Activated gamma-delta T cell treated with Interleukin-2 at 50 U/mL for 16 hours (primary cell): ENCODE measurements around the gene SASH1.

Source experiments
- DNase-seq: peaks from one replicate; pipeline ENCODE4 v3.0.0-alpha.2; 2020

Gene SASH1

DNA sequence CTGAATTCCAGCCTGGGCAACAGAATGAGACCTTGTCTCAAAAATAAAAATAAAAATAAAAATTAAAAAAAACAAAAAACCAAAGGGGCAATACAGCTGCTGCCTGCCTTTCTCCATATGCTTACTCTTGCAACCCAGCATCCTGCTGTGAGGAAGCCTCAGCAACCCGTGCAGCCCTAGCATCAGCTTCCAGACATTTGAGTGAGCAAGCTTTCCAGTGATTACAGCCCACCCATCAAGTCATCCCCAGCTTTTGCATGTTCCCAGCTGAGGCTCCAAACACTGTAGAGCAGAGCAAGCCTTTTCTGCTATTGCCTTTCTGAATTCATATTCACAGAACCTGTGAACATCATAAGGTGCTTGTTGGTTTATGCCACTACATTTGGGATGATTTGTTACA is 93.8 kb downstream of the SASH1 start:
- no peak for DNase-seq

DNA sequence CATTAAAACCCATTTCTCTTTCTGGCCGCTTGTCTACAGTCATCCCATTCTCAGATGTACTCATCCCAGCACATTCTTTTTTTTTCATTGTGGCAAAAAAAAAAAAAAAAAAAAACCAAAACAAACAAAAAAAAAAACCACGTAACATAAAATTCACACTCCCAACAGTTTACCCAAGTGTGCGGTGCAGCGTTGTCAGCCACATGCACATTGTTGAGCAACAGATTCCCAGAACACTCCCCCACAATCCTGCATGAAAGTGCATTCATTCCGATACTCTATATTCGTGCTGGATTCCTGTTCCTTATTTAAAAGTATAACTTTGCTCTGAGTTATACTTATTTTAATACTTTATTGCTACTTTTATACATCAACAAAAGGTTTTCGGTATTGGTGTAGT is 96.0 kb downstream of the SASH1 start:
- DNase-seq = no peak

DNA sequence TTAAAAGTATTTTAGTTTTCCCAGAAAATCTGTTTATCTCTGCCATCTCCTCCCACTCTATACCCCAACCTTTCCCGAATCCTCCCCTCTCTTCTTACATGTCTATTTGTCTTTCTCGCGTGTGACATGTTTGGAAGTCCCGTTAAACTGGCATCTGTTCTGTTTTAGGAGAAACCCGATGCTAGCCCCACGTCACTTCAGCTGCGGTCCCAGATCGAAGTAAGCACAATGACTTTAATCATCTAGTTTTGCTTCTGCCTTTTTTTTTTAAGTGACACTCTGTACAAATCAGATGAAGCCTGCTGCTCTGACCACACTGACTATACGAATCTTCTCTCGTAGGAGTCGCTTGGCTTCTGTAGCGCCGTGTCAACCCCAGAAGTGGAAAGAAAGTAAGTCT is 97.4 kb downstream of the SASH1 start:
- DNase-seq = no peak

DNA sequence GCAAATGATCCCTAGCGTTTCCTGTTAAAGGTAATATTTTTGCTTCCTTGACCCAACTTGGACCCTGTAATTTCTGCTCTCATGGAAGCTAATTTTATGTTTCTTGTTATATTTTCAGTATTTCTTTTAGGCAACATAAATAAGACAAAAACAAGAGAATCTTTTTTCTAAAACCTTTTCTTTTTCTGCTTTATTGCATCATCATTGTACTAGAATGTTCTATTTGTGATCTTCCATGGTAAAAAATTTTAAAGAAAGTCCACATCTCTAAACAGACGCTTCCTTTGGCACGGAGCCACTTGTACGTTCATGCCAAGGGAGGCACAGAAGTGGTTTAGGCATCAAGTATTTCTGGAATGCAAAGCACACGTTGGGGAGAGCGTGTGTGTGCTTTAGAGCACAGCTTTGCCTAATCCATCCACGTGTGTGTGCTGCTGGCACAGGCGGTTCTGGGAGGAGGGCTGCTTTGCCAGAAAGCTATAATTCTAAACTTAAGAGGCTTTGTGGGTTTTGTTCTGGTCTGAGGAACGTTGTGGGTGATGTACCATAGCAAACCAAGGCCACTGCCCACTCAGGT is 98.3 kb downstream of the SASH1 start:
- no peak for DNase-seq

DNA sequence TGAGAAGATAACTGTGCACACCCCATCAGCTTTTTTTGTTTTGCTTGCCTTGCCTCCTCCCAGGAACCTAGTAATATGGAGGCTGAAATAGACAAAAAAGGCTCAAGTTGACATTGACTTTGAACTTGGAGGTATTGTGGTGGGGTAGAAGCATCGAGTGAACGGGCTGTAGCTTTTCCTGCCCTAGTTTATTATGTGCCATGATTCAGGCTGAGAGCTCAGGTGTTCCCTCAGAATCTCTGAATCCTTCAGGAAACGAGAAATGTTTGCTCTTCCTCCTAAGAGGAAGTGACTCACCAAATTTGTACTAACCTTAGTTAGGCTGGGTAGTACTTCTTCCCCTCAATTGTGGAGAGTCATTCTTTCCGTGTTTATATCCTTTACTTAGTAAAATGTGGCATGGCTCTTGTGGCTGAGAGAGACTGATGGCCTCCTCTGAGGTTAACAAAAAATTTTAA is 98.8 kb downstream of the SASH1 start:
- no peak for DNase-seq

DNA sequence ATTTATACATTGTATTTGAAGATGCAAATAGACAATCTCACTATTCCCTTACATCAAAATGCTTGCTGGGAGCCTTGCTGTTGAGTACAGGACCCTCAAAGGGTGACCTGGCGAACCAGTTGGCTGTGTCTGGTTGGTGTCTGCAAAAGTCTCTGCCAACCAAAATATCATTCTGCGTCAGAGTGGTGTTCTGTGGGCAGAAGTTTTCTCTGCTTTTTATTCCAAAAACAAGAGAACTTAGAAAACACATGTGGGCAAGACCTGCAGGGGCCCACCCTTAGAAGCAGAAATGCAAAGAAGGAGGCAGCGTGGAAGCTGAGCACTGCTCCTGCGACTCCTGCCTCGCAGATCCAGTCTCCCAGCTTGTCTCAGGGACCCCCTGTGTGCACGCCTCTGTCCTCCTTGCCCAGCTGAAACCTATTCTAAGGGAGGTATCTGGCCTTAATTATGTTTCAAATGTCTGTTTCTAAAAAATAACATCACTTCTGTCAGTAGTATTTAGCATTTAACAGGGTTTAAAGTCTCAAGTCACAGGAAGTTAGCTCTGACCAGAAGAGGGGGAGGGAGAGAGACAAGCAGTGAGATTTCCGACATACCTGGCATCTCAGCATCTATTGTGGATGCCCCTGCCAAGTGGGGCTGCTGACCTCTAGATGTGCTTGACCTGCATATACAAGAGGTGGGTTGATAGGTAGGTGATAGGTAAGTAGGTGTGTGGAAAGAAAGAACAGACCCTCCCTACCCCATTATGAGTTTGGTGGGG is 101.3 kb downstream of the SASH1 start:
- no peak for DNase-seq

DNA sequence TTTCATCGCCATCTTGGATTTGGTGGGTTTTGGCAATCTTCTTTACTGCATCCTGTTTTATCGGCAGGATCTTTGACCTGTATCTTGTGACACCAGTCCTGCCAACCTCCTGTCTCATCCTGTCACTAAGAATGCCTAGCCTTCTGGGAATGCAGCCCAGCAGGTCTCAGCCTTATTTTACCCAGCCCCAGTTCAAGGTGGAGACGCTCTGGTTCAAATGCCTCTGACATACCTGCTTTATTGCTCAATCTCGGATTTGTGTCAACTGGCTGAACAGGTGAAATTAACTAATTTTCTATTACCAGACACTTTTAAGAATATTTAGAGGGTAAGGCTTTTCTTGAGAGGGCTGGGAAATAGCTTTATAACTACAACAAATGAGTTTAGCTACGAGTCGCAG is 102.5 kb downstream of the SASH1 start:
- no peak for DNase-seq

DNA sequence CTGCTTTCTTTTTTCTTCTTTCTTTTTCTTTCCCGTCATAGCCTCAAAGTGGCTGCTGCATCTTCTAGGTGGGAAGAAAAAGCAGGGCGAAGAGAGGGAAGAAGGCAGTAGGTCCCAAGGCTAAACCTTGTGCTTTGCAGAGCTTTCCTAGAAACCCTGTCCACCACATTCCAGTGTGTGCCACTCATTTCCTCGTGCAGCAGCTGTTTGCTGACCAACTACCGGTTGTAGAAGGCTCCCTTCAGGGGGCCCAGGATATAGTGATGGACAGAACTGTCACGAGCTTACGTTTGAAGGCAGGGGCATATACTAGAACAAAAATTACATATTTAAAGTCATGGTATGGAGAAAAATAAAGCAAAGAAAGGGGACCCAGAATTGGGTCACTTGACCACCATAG is 103.0 kb downstream of the SASH1 start:
- no peak for DNase-seq

DNA sequence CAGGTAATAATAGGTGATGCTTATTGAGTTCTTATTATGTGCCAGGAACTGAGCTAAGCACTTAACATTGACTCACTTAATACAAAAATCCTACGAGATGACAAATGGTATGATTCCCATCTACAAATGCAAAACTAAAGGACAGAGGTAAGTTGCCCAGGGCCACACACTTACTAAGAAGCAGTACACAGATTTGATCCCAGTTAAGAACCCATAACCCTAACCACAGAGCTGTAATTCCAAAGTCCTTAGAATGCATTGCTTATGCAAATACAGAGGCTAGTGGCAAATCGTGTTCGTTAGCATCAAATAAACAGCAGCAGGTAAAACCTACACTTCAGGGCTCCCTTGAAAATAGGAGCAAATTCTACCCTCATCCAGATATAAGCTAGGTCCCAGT is 104.0 kb downstream of the SASH1 start:
- DNase-seq = no peak

DNA sequence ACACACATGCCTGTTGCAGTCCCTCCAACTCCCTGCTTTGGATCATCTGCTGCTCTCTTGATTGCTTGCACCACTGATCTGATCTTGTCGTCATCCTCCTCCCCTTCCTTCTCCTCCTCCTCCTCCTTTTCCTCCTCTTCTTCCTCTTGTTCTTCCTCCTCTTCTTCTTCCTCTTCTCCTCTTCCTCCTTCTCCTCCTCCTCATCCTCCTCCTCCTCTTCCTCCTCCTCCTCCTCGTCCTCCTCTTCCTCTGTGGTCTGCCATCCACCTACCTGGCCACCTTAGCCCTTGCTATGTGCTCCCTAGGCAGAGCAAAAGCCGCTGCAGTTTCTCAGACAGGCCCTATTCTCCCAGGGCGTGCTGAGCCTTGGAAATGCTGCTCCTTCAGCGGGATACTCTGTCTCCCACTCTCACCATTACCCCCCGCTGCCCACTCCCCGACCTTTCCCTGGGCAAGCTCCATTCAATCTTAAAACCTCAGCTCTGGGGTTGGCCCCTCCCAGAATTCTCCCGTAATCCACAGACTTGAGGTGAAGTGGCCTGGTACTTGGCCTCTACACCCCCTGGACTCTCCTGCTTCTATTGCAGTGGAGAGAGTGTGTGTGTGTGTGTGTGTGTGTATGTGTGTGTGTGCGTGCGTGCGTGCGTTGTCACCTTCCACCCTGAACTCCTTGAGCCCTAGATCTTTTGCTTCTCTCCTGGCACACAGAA is 105.0 kb downstream of the SASH1 start:
- no peak for DNase-seq

DNA sequence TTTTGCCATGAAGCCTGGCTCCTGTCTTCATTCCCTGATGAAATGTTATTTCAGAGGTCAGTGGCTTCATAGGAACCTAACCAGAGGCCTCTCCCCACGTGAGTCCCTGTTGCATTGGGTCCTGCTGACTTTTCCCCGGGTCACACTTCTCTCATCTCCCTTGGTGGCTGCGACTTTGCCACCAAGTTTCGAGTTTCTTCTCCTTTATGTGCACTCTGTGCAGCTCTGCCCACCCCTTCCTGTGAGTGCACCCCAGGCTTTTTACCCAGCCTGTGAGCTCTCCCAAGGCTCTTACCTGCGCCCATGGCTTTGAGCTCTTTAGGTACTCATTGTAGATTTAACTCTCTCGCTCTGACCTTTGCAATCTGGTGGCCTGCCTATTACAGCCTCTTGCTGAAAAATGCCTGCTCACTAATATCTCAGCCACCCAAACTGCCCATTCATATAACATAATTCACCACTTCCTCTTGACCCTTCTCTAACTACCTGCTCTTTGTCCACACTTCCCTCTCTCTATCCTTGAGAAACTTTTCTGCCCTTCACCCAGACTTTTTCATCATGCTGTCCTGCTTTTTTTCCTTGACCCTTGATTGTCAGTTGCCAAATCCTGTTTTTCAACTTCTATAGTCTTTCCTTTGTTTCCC is 105.9 kb downstream of the SASH1 start:
- no peak for DNase-seq

DNA sequence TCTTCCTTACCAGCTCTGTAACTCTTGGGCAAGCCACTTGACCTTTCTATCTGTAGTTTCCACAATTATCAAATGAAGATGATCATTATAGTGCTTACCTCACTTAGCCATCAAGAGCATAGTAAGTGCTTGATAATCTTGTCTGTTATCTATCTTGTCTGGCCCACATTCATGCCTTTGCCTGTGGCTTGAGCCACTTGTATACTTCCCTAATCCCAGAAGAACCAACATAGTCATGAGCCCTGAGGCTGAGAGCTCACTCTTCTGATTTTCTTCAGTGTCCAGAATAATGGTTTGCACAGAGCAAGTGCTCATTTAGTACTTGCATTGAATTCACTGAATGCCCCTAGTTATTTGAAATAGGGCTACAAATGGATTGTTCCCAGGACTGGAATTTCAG is 108.2 kb downstream of the SASH1 start:
- DNase-seq = no peak

DNA sequence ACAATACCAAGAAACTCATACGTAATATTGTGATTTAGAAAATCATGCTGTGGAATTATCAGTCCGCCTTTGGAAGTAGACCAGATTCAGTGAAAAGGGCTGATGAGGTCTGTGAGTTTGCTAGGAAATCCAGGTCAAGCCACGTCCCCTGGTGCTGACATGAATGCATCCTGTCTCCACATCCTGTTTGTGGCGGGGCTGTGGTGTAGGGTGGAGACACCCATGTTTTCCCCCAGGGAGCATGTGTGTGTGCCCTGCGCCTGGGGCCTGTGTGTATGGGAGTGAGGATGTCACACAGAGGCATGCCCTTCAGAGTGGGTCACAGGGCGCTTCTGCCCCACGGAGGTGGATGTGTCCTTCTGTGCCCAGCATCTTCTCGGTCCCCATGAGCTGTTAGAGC is 109.1 kb downstream of the SASH1 start:
- DNase-seq = no peak

DNA sequence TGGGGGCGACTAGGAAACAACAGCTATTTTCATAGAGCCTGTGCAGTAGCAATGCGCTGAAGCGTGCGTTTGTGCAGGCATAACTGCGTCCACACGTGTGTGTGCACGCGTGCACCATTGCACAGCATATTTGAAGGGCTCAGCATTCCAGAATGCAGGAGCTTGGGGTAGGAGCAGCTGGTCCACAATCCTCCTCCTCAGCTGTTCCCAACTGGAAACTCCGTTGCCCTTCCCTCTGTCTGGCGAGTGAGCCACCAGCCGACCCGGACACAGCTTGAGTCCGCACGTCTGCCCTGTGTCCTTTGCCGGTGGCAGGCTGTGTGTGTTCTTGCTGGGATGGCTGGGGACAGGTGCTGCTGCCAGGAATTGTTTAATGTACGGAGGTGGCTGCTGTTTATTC is 110.2 kb downstream of the SASH1 start:
- DNase-seq = no peak

DNA sequence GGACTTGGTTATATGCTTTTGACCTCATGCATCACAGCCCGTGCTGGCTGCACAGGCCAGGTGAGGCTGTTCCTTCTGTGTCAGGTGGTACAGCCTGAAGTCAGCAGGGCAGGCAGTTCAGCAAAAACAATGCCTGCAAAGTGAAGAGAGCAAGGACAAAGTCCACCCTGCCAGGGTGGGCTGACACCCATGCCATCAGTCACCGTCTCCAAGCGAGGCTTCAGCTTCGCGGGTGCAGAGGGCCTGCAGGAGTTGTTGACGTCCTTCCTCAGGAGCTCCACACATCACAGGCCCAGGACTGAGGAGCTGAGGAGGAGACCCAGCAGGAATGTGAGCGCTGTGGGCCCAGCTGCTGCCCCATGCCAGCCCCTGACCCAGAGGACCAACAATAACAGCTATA is 111.3 kb downstream of the SASH1 start:
- no peak for DNase-seq

DNA sequence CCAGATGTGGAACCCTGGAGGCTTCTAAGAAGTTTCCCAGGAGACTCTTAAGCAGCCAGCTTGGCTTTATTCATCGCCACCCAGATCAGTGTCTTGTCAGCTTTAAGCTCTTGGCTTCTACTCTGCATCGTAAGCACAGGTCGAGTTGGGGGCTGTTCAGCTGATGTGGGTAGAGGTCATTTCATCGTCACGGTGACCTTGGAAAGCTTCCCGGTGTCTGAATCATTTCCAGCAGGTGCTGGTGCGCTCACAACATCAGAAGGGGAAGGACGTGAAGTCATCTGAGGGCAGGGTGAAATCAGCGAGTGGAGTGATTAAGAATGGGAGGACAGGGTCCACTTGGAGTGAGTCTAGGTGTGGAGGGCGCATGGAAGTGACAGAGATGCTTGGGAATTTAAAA is 112.6 kb downstream of the SASH1 start:
- no peak for DNase-seq

DNA sequence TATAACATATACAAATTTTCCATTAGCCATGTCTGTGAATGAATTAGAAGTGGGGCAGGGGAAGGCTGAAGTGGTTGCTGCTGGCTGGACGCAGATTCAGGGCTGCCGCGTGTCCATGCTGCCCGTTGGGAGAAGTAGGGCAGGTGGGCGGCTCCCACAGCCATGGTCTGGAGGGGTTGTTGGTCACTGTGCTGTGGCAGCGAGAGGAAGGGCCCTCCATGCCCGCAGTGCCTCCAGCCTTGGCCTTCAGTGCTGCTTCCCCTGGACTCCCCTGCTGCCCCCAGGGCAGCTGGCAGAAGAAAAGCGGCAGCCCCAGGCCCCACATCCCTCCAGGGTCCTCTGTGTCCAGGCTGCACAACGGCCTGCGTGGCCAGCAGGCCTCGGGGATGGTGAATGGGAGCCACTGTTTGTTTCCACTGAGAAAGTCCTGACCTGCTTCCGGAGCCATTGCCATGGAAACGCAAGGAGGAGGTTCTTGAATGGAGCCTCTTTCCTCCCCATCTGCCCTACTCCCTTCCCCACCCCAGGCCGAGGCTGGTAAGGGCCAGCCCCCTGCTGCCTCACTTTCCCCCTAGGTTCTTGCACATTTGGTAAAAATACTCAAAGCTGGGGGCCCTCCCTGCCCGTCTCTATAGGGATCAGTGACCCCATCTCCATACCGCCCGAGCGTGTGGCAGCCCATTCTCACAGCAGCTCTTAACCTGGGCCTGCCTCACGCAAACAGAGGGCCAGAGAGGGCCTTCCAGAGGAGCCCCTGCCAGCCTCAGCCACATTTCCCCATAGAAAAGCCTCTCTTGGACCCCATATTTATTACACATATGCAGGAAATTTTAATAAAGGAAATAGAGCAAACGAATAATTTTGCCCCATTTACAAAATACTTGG is 113.3 kb downstream of the SASH1 start:
- no peak for DNase-seq

DNA sequence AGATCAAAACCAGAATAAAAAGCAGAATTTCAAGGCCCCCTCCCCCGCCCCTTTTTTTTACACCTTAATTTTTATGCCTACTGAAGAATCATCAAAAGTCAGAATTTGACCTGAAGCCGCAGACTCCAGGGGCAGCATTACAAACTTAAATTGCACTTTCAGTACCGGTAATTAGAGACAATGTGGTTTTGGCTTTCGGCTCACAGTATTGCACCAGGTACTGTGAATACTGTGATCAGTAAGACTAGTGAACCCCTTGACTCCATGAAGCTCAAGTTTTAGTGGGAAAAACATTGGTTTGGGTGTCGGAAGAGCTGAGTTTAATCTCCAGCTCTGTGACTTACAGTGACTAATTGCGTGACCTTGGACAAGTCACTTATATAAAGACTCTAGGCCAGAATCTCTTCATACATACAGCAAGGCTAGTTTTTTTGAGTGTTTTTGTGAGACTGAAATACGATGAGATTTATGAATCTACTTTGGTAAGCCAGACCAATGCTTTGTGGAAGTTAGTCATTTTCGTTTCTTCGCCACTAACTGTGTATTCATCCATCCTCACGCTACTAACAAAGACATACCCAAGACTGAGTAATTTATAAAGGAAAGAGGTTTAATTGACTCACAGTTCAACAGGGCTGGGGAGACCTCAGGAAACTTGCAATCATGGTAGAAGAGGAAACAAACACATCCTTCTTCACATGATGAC is 114.7 kb downstream of the SASH1 start:
- DNase-seq = no peak

DNA sequence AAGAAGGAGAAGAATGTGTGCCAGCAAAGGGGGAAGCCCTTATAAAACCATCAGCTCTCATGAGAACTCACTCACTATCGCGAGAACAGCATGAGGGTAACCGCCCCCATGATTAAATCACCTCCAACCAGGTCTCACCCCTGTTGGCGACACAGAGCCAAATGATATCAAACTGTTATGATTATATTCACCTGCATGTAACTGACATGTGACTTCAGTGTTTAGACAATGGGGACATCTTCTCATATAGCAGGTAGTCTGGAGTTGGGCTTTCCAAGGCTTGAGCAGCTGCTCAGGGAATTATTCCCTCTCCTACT is 115.2 kb downstream of the SASH1 start:
- no peak for DNase-seq

DNA sequence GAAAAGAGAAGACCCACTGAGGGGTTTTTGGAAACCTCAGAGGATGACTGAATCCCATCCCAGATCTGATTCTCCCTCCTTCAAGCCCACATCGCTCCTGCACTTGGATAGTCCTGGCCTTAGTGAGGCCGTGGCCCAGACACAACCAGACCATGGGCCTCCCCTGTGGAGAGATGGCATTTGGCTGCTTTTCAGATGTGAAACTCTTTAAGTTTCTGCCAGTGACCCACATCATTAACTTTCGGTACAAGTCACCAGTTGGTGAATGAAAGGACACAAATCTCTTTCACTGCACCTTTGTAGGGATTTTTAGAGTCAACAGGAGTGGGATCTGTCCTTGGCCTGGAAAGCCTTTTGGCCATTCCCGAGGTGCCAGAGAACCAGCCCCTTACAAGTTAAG is 116.6 kb downstream of the SASH1 start:
- no peak for DNase-seq

DNA sequence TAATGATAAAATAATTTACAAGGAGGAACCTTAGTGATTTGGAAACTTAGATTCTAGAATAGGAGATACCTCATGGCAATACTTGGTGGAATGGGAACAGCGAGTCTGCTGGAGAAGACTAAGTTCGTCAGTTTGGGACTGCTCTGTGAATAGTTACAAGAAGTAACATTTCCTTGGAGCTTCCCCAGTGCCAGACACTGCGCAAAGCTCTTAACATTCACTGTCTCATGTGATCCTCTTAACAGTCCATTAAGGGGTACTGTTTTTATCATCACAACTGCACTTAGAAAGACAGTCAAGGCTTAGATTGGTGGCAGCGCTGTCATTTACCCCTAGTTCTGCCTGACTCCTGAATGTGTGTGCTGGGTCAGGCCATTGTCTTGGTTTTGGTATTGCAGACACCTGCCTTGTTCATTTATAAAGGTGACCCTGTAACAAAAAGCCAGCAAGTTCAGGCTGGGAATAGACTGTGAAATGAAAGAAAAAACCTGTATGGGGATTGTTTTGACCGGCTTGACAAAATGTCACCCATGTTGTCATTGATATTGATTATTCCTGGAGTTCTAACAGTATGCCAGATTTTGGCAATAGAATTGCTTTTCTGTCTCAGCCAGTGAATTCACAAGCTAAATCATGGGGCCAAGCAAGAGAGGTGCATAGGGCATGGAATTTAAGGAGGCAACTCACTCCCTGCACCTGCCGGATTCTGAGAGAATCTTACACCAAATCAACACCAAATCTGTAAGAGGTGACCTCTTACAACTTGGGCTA is 118.4 kb downstream of the SASH1 start:
- DNase-seq = no peak
